Duodenal mucosa (tissue), 2 donors: ENCODE data around the gene C1RL.

ENCODE experiments used
- H3K27ac ChIP-seq: one replicate; pipeline ENCODE4 v1.7.0; 2013; ENCODE audit warnings: low read depth, low read length
- H3K27me3 ChIP-seq, 2 donors: one replicate each; pipeline ENCODE4 v1.7.0; 2013; ENCODE audit warnings: low read length in 2 of 2, control low read depth in 1 of 2; ENCODE audit not compliant: insufficient read depth in 2 of 2, control insufficient read depth in 1 of 2
- H3K36me3 ChIP-seq, 2 donors: one replicate each; pipeline ENCODE4 v1.7.0; 2013; ENCODE audit warnings: low read length in 2 of 2, control low read depth in 1 of 2; ENCODE audit not compliant: insufficient read depth in 2 of 2, control insufficient read depth in 1 of 2
- H3K4me1 ChIP-seq, 2 donors: one replicate each; pipeline ENCODE4 v1.7.0; 2013; ENCODE audit warnings: low read length in 2 of 2, control low read depth in 1 of 2; ENCODE audit not compliant: insufficient read depth in 2 of 2, control insufficient read depth in 1 of 2
- H3K4me3 ChIP-seq, 2 donors: one replicate each; pipeline ENCODE4 v1.7.0; 2013; ENCODE audit warnings: low read length in 2 of 2, low read depth in 1 of 2
- H3K9ac ChIP-seq, 2 donors: one replicate each; pipeline ENCODE4 v1.7.0; 2013; ENCODE audit warnings: low read length in 2 of 2, low read depth in 1 of 2
- H3K9me3 ChIP-seq, 2 donors: one replicate each; pipeline ENCODE4 v1.7.0; 2013; ENCODE audit warnings: low read length in 2 of 2, control low read depth in 1 of 2; ENCODE audit not compliant: control insufficient read depth in 1 of 2

The C1RL gene

GRCh38 chr12:7081037-7081436, 28.0 kb downstream of the C1RL start:
- no peak overlapping the region for H3K9ac ChIP-seq
- H3K4me3 ChIP-seq: no peak overlapping the region
- H3K27me3 ChIP-seq: no peaks in the 10 kb centered on the region
- H3K4me1 ChIP-seq: no peaks in the 10 kb centered on the region
- H3K9me3 ChIP-seq: no peaks in the 10 kb centered on the region
- no peak overlapping the region for H3K27ac ChIP-seq
- peaks cover 0 to 11% of the 10 kb centered on the region in 2 donors for H3K36me3 ChIP-seq

- Histone ChIP-seq H3K27me3 (no peaks in the 10 kb centered on the region), H3K36me3 (peaks cover 0 to 2% of the 10 kb centered on the region in 2 donors), H3K27ac (no peak overlapping the region), H3K9me3 (no peaks in the 10 kb centered on the region), H3K4me3 (no peak overlapping the region), H3K4me1 (no peaks in the 10 kb centered on the region), H3K9ac (no peak overlapping the region)
These were observed 29.2 kb downstream of the C1RL start for GRCh38 chr12:7079826-7080125.

GRCh38 chr12:7078163-7078562, 30.9 kb downstream of the C1RL start:
- Histone ChIP-seq H3K4me1 (no peaks in the 10 kb centered on the region), H3K27ac (no peak overlapping the region), H3K27me3 (no peaks in the 10 kb centered on the region), H3K9me3 (no peaks in the 10 kb centered on the region), H3K36me3 (no peaks in the 10 kb centered on the region), H3K4me3 (no peak overlapping the region), H3K9ac (no peak overlapping the region)

- H3K4me3 ChIP-seq: no peak overlapping the region
- H3K27me3 ChIP-seq: no peaks in the 10 kb centered on the region
- H3K9me3 ChIP-seq: no peaks in the 10 kb centered on the region
- no peaks in the 10 kb centered on the region for H3K4me1 ChIP-seq
- H3K9ac ChIP-seq: no peak overlapping the region
- no peak overlapping the region for H3K27ac ChIP-seq
- no peaks in the 10 kb centered on the region for H3K36me3 ChIP-seq
These were observed 32.5 kb downstream of the C1RL start for GRCh38 chr12:7076493-7076892.

GRCh38 chr12:7075939-7076338, 33.1 kb downstream of the C1RL start:
- Histone ChIP-seq H3K9me3 (no peaks in the 10 kb centered on the region), H3K4me1 (no peaks in the 10 kb centered on the region), H3K4me3 (no peak overlapping the region), H3K27ac (no peak overlapping the region), H3K27me3 (no peaks in the 10 kb centered on the region), H3K9ac (no peak overlapping the region), H3K36me3 (no peaks in the 10 kb centered on the region)

GRCh38 chr12:7075518-7075917, 33.5 kb downstream of the C1RL start:
- no peaks in the 10 kb centered on the region for H3K36me3 ChIP-seq
- H3K4me3 ChIP-seq: no peak overlapping the region
- H3K4me1 ChIP-seq: no peaks in the 10 kb centered on the region
- H3K9ac ChIP-seq: no peak overlapping the region
- no peaks in the 10 kb centered on the region for H3K27me3 ChIP-seq
- no peak overlapping the region for H3K27ac ChIP-seq
- H3K9me3 ChIP-seq: no peaks in the 10 kb centered on the region

GRCh38 chr12:7073946-7074345, 35.1 kb downstream of the C1RL start:
- no peak overlapping the region for H3K4me3 ChIP-seq
- H3K27me3 ChIP-seq: no peaks in the 10 kb centered on the region
- H3K9me3 ChIP-seq: no peaks in the 10 kb centered on the region
- no peak overlapping the region for H3K27ac ChIP-seq
- no peak overlapping the region for H3K9ac ChIP-seq
- H3K4me1 ChIP-seq: no peaks in the 10 kb centered on the region
- H3K36me3 ChIP-seq: no peaks in the 10 kb centered on the region

- Histone ChIP-seq H3K36me3 (no peaks in the 10 kb centered on the region), H3K4me3 (no peak overlapping the region), H3K9me3 (no peaks in the 10 kb centered on the region), H3K4me1 (no peaks in the 10 kb centered on the region), H3K27me3 (no peaks in the 10 kb centered on the region), H3K9ac (no peak overlapping the region), H3K27ac (no peak overlapping the region)
These were observed 36.5 kb downstream of the C1RL start for GRCh38 chr12:7072554-7072953.

- Histone ChIP-seq H3K9ac (no peak overlapping the region), H3K9me3 (no peaks in the 10 kb centered on the region), H3K4me1 (no peaks in the 10 kb centered on the region), H3K27me3 (no peaks in the 10 kb centered on the region), H3K4me3 (no peak overlapping the region), H3K27ac (no peak overlapping the region), H3K36me3 (no peaks in the 10 kb centered on the region)
These were observed 37.0 kb downstream of the C1RL start for GRCh38 chr12:7072035-7072434.

- no peak overlapping the region for H3K4me3 ChIP-seq
- no peaks in the 10 kb centered on the region for H3K27me3 ChIP-seq
- no peaks in the 10 kb centered on the region for H3K9me3 ChIP-seq
- no peak overlapping the region for H3K27ac ChIP-seq
- no peaks in the 10 kb centered on the region for H3K4me1 ChIP-seq
- no peaks in the 10 kb centered on the region for H3K36me3 ChIP-seq
- no peak overlapping the region for H3K9ac ChIP-seq
These were observed 39.6 kb downstream of the C1RL start for GRCh38 chr12:7069386-7069785.

- Histone ChIP-seq H3K27me3 (no peaks in the 10 kb centered on the region), H3K9ac (no peak overlapping the region), H3K36me3 (no peaks in the 10 kb centered on the region), H3K27ac (no peak overlapping the region), H3K9me3 (no peaks in the 10 kb centered on the region), H3K4me3 (no peak overlapping the region), H3K4me1 (no peaks in the 10 kb centered on the region)
These were observed 40.0 kb downstream of the C1RL start for GRCh38 chr12:7068994-7069346.
